K562 (cell line): ENCODE data around the gene STX1B. TPM values are rescaled to one million over a fixed set of nuclear protein-coding genes. Genes with fewer than 3 reads are reported as not detected.

Source experiments
- CHD4 ChIP-seq: fragments of 200-600 bp; sonication (generic); IDR thresholded peaks from 3 replicates; pipeline ENCODE4 v1.6.1; 2012; ENCODE audit warnings: low read depth, mild to moderate bottlenecking, mixed read lengths, low read length, inconsistent platforms; ENCODE audit not compliant: insufficient read depth, insufficient replicate concordance, poor library complexity, severe bottlenecking
- CREM ChIP-seq: IDR thresholded peaks from 2 replicates; pipeline ENCODE4 v1.6.1; 2014; ENCODE audit warnings: antibody characterized with exemption, low read depth
- FOXA1 ChIP-seq: fragments of 450-650 bp; IDR thresholded peaks from 2 replicates; pipeline ENCODE4 v1.6.1; 2016; ENCODE audit warnings: mild to moderate bottlenecking, borderline replicate concordance
- FOXK2 ChIP-seq, 2 experiments: fragments of 450-650 bp; IDR thresholded peaks in 1 of 2; conservative IDR thresholded peaks in 1 of 2; 2 replicates each; pipeline ENCODE4 v1.6.1; 2016; ENCODE audit warnings: low read depth in 2 of 2, mild to moderate bottlenecking in 1 of 2
- GTF3C2 ChIP-seq: IDR thresholded peaks from 3 replicates; pipeline ENCODE4 v1.6.1; 2011; ENCODE audit warnings: borderline replicate concordance, mild to moderate bottlenecking, moderate library complexity; ENCODE audit not compliant: insufficient read length; ENCODE audit errors: extremely low read depth
- HOXB6 ChIP-seq: fragments of 250-450 bp; sonication (Bioruptor Pico); IDR thresholded peaks from 2 replicates; pipeline ENCODE4 v1.5.1; 2022; ENCODE audit warnings: mild to moderate bottlenecking, borderline replicate concordance
- KLF10 ChIP-seq: fragments of 250-450 bp; sonication (Bioruptor Pico); IDR thresholded peaks from 2 replicates; pipeline ENCODE4 v1.6.1; 2021; ENCODE audit warnings: matching md5 sums
- L3MBTL2 ChIP-seq: fragments of 450-650 bp; IDR thresholded peaks from 2 replicates; pipeline ENCODE4 v1.6.1; 2016; ENCODE audit warnings: mild to moderate bottlenecking, moderate library complexity
- MED1 ChIP-seq: sonication (generic); formaldehyde crosslinking; IDR thresholded peaks from 2 replicates; pipeline ENCODE4 v1.8.1; 2023; ENCODE audit warnings: missing genetic modification reagents, borderline replicate concordance
- MXI1 ChIP-seq: IDR thresholded peaks from 2 replicates; pipeline ENCODE4 v1.6.1; 2011; ENCODE audit warnings: low read depth, mild to moderate bottlenecking, improper control_type of control experiment, low read length
- PHB2 ChIP-seq: fragments of 450-650 bp; IDR thresholded peaks from 2 replicates; pipeline ENCODE4 v1.6.1; 2017; ENCODE audit warnings: low read depth
- PYGO2 ChIP-seq: fragments of 450-650 bp; IDR thresholded peaks from 2 replicates; pipeline ENCODE4 v1.6.1; 2016; ENCODE audit warnings: mild to moderate bottlenecking, missing genetic modification characterization, moderate library complexity, missing compliant biosample characterization
- RBM15 ChIP-seq: fragments of 200-400 bp; formaldehyde crosslinking; IDR thresholded peaks from 2 replicates; pipeline ENCODE4 v1.6.1; 2018; ENCODE audit warnings: mild to moderate bottlenecking, low read length, moderate library complexity; ENCODE audit not compliant: insufficient read depth
- SIRT6 ChIP-seq: IDR thresholded peaks from one replicate; pipeline ENCODE4 v1.6.1; 2012; ENCODE audit warnings: low read depth, mild to moderate bottlenecking, control low read depth, inconsistent platforms, low read length, moderate library complexity
- SMAD1 ChIP-seq: fragments of 150-350 bp; IDR thresholded peaks from 2 replicates; pipeline ENCODE4 v1.6.1; 2014; ENCODE audit warnings: low read length, low read depth; ENCODE audit not compliant: partially characterized antibody
- ZBTB17 ChIP-seq: fragments of 450-650 bp; formaldehyde crosslinking; IDR thresholded peaks from 2 replicates; pipeline ENCODE4 v1.4.0; 2020; ENCODE audit warnings: mild to moderate bottlenecking
- ZBTB8A ChIP-seq: fragments of 450-650 bp; IDR thresholded peaks from 2 replicates; pipeline ENCODE4 v1.6.1; 2018; ENCODE audit warnings: mild to moderate bottlenecking, moderate library complexity; ENCODE audit not compliant: partially characterized antibody
- ZNF408 ChIP-seq: fragments of 250-450 bp; sonication (Bioruptor Pico); IDR thresholded peaks from 2 replicates; pipeline ENCODE4 v1.4.0; 2020; ENCODE audit warnings: low read depth, mild to moderate bottlenecking, moderate library complexity
- ZNF431 ChIP-seq: sonication (generic); formaldehyde crosslinking; IDR thresholded peaks from 2 replicates; pipeline ENCODE4 v1.8.0; 2022; ENCODE audit warnings: mild to moderate bottlenecking, missing genetic modification reagents
- polyA plus RNA-seq, 8 experiments: library from polyadenylated mRNA; depleted of rRNA in 4 of 8; stranded (reverse) in 5 of 8; unstranded in 3 of 8; fragments of >200 nt; fragmentation: Nextera tagmentation in 2 of 8; fragmentation: Illumina TruSeq in 1 of 8; extraction: Ambion mirVana in 2 of 8; extraction: Trizol in 1 of 8; gene quantifications; 2 replicates each; pipeline versions ENCODE4 v1.2.1 to v1.2.3, GENCODE V29; 2011 to 2014; ENCODE audit warnings: inconsistent platforms in 1 of 8, missing spikeins in 1 of 8
- total RNA-seq, 7 experiments: library from RNA; depleted of rRNA in 6 of 7; stranded (reverse); fragments of >200 nt in 6 of 7; fragmentation: Illumina TruSeq in 2 of 7; extraction: Trizol in 2 of 7; gene quantifications; 2 replicates each; pipeline versions ENCODE4 v1.2.1 to v1.2.3, GENCODE V29; 2011 to 2021; ENCODE audit warnings: low replicate concordance in 1 of 7

The STX1B gene
- total and polyA plus RNA-seq, 9 of the 15 experiments (the other 6 are each of a cell fraction or from before 2014, with no cell fraction given) = 0.07 to 2.5 (median 0.86) TPM

- TF ChIP-seq CHD4 (no peak), ZBTB17 (CRISPR knock-in tag) (peak; percentile 57; the same call in 1 of the 2 replicates), RBM15 (no peak), L3MBTL2 (peak; percentile 65; the same call in 1 of the 2 replicates), PYGO2 (tag) (no peak), MXI1 (no peak), PHB2 (no peak), MED1 (CRISPR knock-in tag) (no peak), FOXA1 (no peak), SIRT6 (peak; percentile 61), ZBTB8A (no peak), ZNF408 (CRISPR knock-in tag) (no peak), KLF10 (CRISPR knock-in tag) (no peak), CREM (peak; percentile 56; the same call in 1 of the 2 replicates), HOXB6 (CRISPR knock-in tag) (no peak), GTF3C2 (no peak), FOXK2 (conservative IDR thresholded peaks at IDR 0.05 in 1 of 2, IDR thresholded peaks at IDR 0.05 in 1 of 2; ENCODE audit: low read depth in 2 of 2) (no peak; a peak in 2 of 4 replicates), SMAD1 (peak; percentile 5), ZNF431 (CRISPR knock-in tag) (no peak; the same call in 1 of the 2 replicates)
Measured at GRCh38 chr16:30949650-30950515, 60.6 kb downstream of the STX1B start (continued).
